ENCODE measurements around the gene ENPP3.

ENPP3 gene

GRCh38 chr6:131642987-131643611 is 6.0 kb downstream of the ENPP3 start:
- no peak for DNase-seq (ENCODE audit: low read depth)

GRCh38 chr6:131643855-131644460 is 6.9 kb downstream of the ENPP3 start:
- no peak for DNase-seq (ENCODE audit: low read depth)

- DNase-seq (ENCODE audit: low read depth) = no peak
Measured at GRCh38 chr6:131644921-131645320, 7.8 kb downstream of the ENPP3 start.

- DNase-seq (ENCODE audit: low read depth) = no peak
Measured at GRCh38 chr6:131645846-131646245, 8.7 kb downstream of the ENPP3 start.

GRCh38 chr6:131646249-131646670 is 9.2 kb downstream of the ENPP3 start:
- no peak for DNase-seq (ENCODE audit: low read depth)

DNA sequence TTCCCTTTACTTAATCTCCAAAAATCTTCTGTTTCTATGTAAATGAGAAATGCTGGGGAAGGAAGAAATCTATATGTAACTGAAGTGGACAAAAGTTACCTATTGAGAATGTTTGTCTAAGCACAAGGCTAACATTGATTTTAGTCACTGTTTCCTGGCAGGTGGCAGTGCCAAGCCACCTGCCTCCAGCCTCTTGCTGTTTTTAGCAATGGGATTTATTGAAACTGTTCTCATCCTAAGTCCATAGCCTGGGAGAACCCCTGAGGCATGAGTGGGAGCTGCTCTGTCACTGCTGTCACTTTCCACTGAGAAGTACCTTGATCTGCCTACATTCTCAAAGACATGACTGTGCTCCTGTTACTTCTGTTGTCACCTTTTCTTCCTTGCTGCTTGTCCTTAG is 14.7 kb downstream of the ENPP3 start:
- no peak for DNase-seq (ENCODE audit: low read depth)

GRCh38 chr6:131652472-131652871 is 15.4 kb downstream of the ENPP3 start:
- no peak for DNase-seq (ENCODE audit: low read depth)

GRCh38 chr6:131654326-131654725 is 17.2 kb downstream of the ENPP3 start:
- no peak for DNase-seq (ENCODE audit: low read depth)

GRCh38 chr6:131655387-131655786 is 18.3 kb downstream of the ENPP3 start:
- no peak for DNase-seq (ENCODE audit: low read depth)

GRCh38 chr6:131655951-131656350 is 18.8 kb downstream of the ENPP3 start:
- DNase-seq (ENCODE audit: low read depth) = no peak

DNA sequence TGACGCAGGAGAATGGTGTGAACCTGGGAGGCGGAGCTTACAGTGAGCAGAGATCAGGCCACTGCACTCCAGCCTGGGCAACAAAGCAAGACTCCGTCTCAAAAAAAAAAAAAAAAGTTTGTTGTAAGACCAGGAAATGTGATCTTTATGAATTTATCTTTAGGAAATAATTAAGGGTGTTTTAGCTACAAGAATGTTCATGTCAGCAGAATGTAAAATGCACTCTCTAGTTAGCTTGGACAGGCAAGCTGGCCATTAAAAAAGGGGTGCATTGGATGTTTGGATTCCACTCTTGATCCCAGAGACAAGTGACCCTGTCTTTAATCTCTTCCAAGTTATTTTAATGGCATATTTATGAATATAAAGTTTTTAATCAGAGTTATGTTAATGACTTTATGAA is 19.6 kb downstream of the ENPP3 start:
- no peak for DNase-seq (ENCODE audit: low read depth)

DNA sequence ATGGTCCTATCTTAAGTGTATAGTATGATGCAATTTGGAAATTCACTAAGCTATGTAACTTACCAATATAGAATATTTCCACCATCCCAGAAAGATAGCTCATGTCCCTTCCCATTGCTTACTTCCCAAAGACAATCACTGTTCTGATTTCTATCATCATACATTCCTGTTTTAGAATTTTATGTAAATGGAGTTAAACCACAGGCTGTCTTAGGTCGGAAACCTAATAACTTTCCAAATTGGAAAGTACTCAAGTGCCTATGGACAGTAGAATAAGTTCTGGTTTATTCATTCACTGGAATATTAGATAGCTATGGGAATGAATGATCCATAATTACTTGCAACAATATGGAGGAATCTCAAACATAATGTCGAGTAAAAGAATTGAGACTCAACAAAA is 20.1 kb downstream of the ENPP3 start:
- DNase-seq (ENCODE audit: low read depth) = no peak

GRCh38 chr6:131657630-131658111 is 20.6 kb downstream of the ENPP3 start:
- DNase-seq (ENCODE audit: low read depth) = no peak

GRCh38 chr6:131658287-131658686 is 21.2 kb downstream of the ENPP3 start:
- DNase-seq (ENCODE audit: low read depth) = no peak

GRCh38 chr6:131660195-131660594 is 23.1 kb downstream of the ENPP3 start:
- no peak for DNase-seq (ENCODE audit: low read depth)

DNA sequence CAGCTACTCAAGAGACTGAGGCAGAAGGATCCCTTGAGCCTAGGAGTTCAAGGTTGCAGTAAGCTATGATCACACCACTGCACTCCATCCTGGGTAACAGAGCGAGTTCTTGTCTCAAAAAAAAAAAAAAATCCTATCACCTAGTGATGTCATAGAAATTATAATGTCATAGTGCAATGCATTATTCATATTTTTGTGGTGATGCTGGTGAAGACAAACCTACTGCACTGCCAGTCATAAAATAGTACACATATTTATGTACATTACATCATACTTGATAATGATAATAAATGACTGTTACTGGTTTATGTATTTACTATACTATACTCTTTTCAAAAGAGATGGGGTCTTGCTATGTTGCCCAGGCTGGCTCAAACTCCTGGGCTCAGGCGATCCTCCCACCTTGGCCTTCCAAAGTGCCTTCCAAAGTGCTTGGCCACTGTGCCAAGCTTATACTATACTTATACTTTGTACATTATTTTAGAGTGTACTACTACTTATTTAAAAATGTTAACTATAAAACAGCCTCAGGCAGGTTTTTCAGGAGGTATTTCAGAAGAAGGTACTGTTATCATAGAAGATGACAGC is 26.6 kb downstream of the ENPP3 start:
- no peak for DNase-seq (ENCODE audit: low read depth)

DNA sequence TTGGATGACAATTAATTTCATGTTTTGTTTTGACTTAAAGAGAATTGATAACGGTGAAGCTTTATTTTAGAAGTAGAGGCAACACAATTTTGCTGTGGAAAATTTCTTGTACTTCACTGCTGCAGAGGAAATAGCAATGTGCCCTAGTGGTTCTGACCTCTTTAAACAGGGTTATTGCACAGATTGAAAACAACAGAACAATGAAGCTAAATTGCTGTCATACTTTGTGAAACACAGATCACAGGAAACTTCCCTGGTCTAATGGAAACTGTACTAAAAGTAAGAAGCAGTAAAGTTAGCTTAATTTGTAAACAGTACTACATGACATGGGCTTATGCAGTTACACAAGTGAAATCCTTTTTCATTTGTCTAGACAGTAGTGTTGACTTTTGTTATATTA is 32.8 kb downstream of the ENPP3 start:
- DNase-seq (ENCODE audit: low read depth) = no peak

GRCh38 chr6:131673184-131673583 is 36.1 kb downstream of the ENPP3 start:
- DNase-seq (ENCODE audit: low read depth) = no peak

- no peak for DNase-seq (ENCODE audit: low read depth)
Measured at GRCh38 chr6:131678442-131678841, 41.3 kb downstream of the ENPP3 start.

- DNase-seq (ENCODE audit: low read depth) = no peak
Measured at GRCh38 chr6:131680868-131681267, 43.8 kb downstream of the ENPP3 start.

GRCh38 chr6:131681585-131681984 is 44.5 kb downstream of the ENPP3 start:
- DNase-seq (ENCODE audit: low read depth) = no peak

DNA sequence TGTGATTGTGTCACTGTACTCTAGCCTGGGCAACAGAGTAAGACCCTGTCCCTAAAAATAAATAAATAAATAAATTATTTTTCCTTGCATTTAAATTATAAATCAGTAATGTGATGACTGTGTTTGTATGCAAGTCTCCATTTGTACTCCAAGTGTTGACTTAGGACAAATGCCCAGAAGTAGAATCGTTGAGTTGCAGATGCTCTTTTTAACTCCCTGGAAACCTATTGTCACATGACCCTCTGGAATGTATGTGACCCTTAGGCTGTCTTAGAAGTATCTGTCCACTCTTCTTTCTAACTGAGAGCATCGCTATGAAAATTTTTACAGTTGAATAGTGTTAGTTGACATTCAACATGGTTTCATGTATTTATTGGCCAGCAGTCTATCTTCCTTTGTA is 45.3 kb downstream of the ENPP3 start:
- DNase-seq (ENCODE audit: low read depth) = no peak

DNA sequence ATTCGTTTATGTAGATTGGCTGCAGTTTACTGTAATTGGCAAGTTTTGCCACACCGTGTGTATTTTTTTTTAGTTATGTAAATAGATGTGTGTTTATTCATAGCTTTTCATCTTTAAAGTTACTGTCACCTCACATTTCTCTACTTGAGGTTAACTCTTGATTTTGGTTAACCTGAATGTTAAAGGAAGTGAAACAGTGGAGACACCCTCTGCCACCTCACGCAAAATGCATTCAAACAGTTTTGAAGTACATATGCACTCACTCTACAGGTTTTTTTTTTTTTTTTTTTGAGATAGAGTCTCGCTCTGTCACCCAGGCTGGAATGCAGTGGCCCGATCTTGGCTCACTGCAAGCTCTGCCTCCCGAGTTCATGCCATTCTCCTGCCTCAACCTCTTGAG is 46.4 kb downstream of the ENPP3 start:
- no peak for DNase-seq (ENCODE audit: low read depth)

All from stimulated activated CD4-positive, alpha-beta T cell treated with anti-CD3 and anti-CD28 coated beads, Interleukin-2, amount 100 ng/mL, for 4 hours (primary cell).